H9 (cell line): ENCODE results near the gene CDH23. TPM values are rescaled to one million over a fixed set of nuclear protein-coding genes. Genes with fewer than 3 reads are reported as not detected.

Experiments
- DNase-seq: peaks from one replicate; pipeline ENCODE4 v3.0.0-alpha.2; 2017
- H2AFZ ChIP-seq: one replicate; pipeline ENCODE4 v1.6.1; 2013; ENCODE audit warnings: mild to moderate bottlenecking, low read length, control low read depth, moderate library complexity
- H2AK5ac ChIP-seq: 2 replicates; pipeline ENCODE4 v1.6.1; 2013; ENCODE audit warnings: low read length, control low read depth, mixed read lengths; ENCODE audit not compliant: insufficient read length
- H2BK120ac ChIP-seq: one replicate; pipeline ENCODE4 v1.6.1; 2013; ENCODE audit warnings: low read depth, mild to moderate bottlenecking, low read length, control low read depth, inconsistent platforms; ENCODE audit not compliant: poor library complexity, severe bottlenecking
- H2BK12ac ChIP-seq: 2 replicates; pipeline ENCODE4 v1.6.1; 2013; ENCODE audit warnings: low read length, control low read depth, mixed read lengths, low read depth; ENCODE audit not compliant: insufficient read length
- H2BK15ac ChIP-seq: 2 replicates; pipeline ENCODE4 v1.6.1; 2013; ENCODE audit warnings: low read depth, low read length, control low read depth
- H2BK20ac ChIP-seq: one replicate; pipeline ENCODE4 v1.6.1; 2013; ENCODE audit warnings: low read depth, mild to moderate bottlenecking, low read length, control low read depth, inconsistent platforms; ENCODE audit not compliant: poor library complexity, severe bottlenecking
- H2BK5ac ChIP-seq: 2 replicates; pipeline ENCODE4 v1.6.1; 2013; ENCODE audit warnings: low read length, control low read depth, mixed read lengths; ENCODE audit not compliant: insufficient read length
- H3K14ac ChIP-seq: 2 replicates; pipeline ENCODE4 v1.6.1; 2013; ENCODE audit warnings: low read length, control low read depth; ENCODE audit not compliant: insufficient read depth
- H3K18ac ChIP-seq: 2 replicates; pipeline ENCODE4 v1.6.1; 2013; ENCODE audit warnings: low read depth, mild to moderate bottlenecking, mixed read lengths, low read length, control low read depth; ENCODE audit not compliant: insufficient read length
- H3K23ac ChIP-seq: 2 replicates; pipeline ENCODE4 v1.6.1; 2013; ENCODE audit warnings: low read length, control low read depth, mixed read lengths, low read depth; ENCODE audit not compliant: insufficient read length
- H3K23me2 ChIP-seq: 2 replicates; pipeline ENCODE4 v1.6.1; 2013; ENCODE audit warnings: low read depth, mild to moderate bottlenecking, mixed read lengths, low read length, control low read depth; ENCODE audit not compliant: insufficient read length, poor library complexity, severe bottlenecking
- H3K27ac ChIP-seq: 2 replicates; pipeline ENCODE4 v1.5.1; 2013; ENCODE audit warnings: low read length, control low read depth, mixed read lengths, low read depth; ENCODE audit not compliant: insufficient read length
- H3K27me3 ChIP-seq: 2 replicates; pipeline ENCODE4 v1.6.1; 2013; ENCODE audit warnings: low read length, control low read depth, inconsistent platforms; ENCODE audit not compliant: insufficient read depth
- H3K4ac ChIP-seq: 2 replicates; pipeline ENCODE4 v1.6.1; 2013; ENCODE audit warnings: low read depth, mild to moderate bottlenecking, control low read depth, inconsistent platforms, low read length, moderate library complexity
- H3K4me1 ChIP-seq: 2 replicates; pipeline ENCODE4 v1.6.1; 2013; ENCODE audit warnings: low read length, control low read depth, inconsistent platforms; ENCODE audit not compliant: insufficient read depth
- H3K4me2 ChIP-seq: 2 replicates; pipeline ENCODE4 v1.6.1; 2013; ENCODE audit warnings: low read length, control low read depth, mixed read lengths; ENCODE audit not compliant: insufficient read length, insufficient read depth
- H3K56ac ChIP-seq: 2 replicates; pipeline ENCODE4 v1.6.1; 2013; ENCODE audit warnings: low read depth, mild to moderate bottlenecking, mixed read lengths, low read length, control low read depth; ENCODE audit not compliant: insufficient read length
- H3K79me1 ChIP-seq: 2 replicates; pipeline ENCODE4 v1.6.1; 2013; ENCODE audit warnings: low read depth, mild to moderate bottlenecking, moderate library complexity, low read length, control low read depth, inconsistent platforms; ENCODE audit not compliant: insufficient read depth, poor library complexity, severe bottlenecking
- H3K79me2 ChIP-seq: 2 replicates; pipeline ENCODE4 v1.6.1; 2013; ENCODE audit warnings: low read length, control low read depth, inconsistent platforms; ENCODE audit not compliant: insufficient read depth
- H3K9ac ChIP-seq: 2 replicates; pipeline ENCODE4 v1.6.1; 2013; ENCODE audit warnings: low read length, control low read depth, mixed read lengths; ENCODE audit not compliant: insufficient read length; ENCODE audit errors: extremely low read depth
- H3K9me3 ChIP-seq: one replicate; pipeline ENCODE4 v1.6.1; 2013; ENCODE audit warnings: low read depth, low read length, inconsistent platforms; ENCODE audit not compliant: control insufficient read depth
- H3T11ph ChIP-seq: one replicate; pipeline ENCODE4 v1.6.1; 2013; ENCODE audit warnings: mild to moderate bottlenecking, low read length, control low read depth, inconsistent platforms
- H4K20me1 ChIP-seq: one replicate; pipeline ENCODE4 v1.6.1; 2013; ENCODE audit not compliant: control insufficient read depth, insufficient read length, insufficient read depth
- H4K5ac ChIP-seq: 2 replicates; pipeline ENCODE4 v1.6.1; 2013; ENCODE audit warnings: low read depth, mild to moderate bottlenecking, mixed read lengths, low read length, control low read depth; ENCODE audit not compliant: insufficient read length
- H4K8ac ChIP-seq: replicated peaks from 2 replicates; pipeline ENCODE4 v1.6.1; 2013; ENCODE audit warnings: low read length, control low read depth, mixed read lengths, low read depth; ENCODE audit not compliant: insufficient read length
- H4K91ac ChIP-seq: 2 replicates; pipeline ENCODE4 v1.6.1; 2013; ENCODE audit warnings: low read depth, mild to moderate bottlenecking, moderate library complexity, mixed read lengths, low read length, control low read depth; ENCODE audit not compliant: insufficient read length
- H3K27ac Mint-ChIP-seq, 3 experiments: 2 replicates in 2 of 3; 3 replicates in 1 of 3; pipeline ENCODE4 v1.8.0; 2020 to 2021; ENCODE audit warnings: mixed read lengths in 3 of 3, mild to moderate bottlenecking in 1 of 3, moderate library complexity in 1 of 3
- H3K27me3 Mint-ChIP-seq: 2 replicates; pipeline ENCODE4 v1.8.0; 2021; ENCODE audit warnings: low read depth, mild to moderate bottlenecking, moderate library complexity, mixed read lengths
- H3K36me3 Mint-ChIP-seq, 3 experiments: 2 replicates in 2 of 3; 3 replicates in 1 of 3; pipeline ENCODE4 v1.8.0; 2020 to 2021; ENCODE audit warnings: low read depth in 3 of 3, mixed read lengths in 3 of 3; ENCODE audit not compliant: insufficient read depth in 1 of 3
- H3K4me1 Mint-ChIP-seq, 2 experiments: 2 replicates each; pipeline ENCODE4 v1.8.0; 2020; ENCODE audit warnings: mixed read lengths in 2 of 2
- H3K4me3 Mint-ChIP-seq, 2 experiments: 2 replicates in 1 of 2; 3 replicates in 1 of 2; pipeline ENCODE4 v1.8.0; 2020 to 2021; ENCODE audit warnings: mild to moderate bottlenecking in 2 of 2, mixed read lengths in 2 of 2, moderate library complexity in 1 of 2
- H3K9me3 Mint-ChIP-seq, 2 experiments: 2 replicates in 1 of 2; 3 replicates in 1 of 2; pipeline ENCODE4 v1.8.0; 2020; ENCODE audit warnings: mild to moderate bottlenecking in 2 of 2, mixed read lengths in 2 of 2, moderate library complexity in 1 of 2
- WGBS: extraction: QIAGEN DNeasy Blood & Tissue Kit; methylation state at CpG from one replicate; pipeline ENCODE4 v1.1.7; 2013; ENCODE audit warnings: missing lambda C conversion rate, low lambda C conversion rate, mixed read lengths; ENCODE audit not compliant: insufficient read length; ENCODE audit errors: extremely low coverage; 5-methylcytosine and 5-hydroxymethylcytosine counted together
- total RNA-seq: library from RNA; stranded (reverse); gene quantifications from 2 replicates; pipeline ENCODE4 v1.2.1, GENCODE V29; 2021
- TF ChIP-seq, protein P1 (sequence below): fragments of 200-600 bp; sonication (generic); conservative IDR thresholded peaks from 3 replicates; pipeline ENCODE4 v1.8.0; 2021; ENCODE audit warnings: antibody characterized with exemption, mild to moderate bottlenecking

Gene CDH23
- total RNA-seq, 1 experiment from 2014 or later: 2.1 TPM

DNA sequence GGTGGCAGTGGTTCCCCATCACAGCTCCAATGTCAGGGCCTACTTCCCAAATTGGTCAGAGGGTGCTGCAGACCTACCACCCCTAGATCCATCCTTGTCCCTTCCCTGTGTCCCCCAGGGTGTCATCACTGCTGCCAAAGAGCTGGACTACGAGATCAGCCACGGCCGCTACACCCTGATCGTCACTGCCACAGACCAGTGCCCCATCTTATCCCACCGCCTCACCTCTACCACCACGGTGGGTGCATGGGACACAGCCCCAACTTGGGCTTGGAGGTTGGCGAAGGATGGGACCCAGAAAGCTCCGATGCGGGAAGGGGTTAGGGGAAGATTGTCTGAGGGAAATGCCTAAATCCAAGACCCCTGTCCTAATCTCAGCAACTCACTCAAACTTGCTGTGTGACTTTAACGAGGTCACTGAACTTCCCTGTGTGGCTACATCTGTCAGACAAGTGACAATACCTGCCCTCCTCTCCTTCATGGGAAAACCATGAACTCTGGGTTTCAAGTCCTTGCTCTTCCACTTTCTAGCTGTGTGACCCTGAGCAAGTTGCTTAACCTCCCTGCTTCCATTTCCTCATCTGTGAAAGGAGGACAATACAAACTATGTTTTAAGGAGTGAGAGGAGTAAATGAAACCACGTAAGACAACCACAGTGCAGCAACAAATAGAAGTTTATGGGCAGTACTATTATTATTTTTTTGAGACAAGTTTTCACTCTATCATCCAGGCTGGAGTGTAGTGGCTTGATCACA is 381.5 kb downstream of the CDH23 start:
- no peaks in the 10 kb centered on the region for H3K79me2 ChIP-seq
- H3K9me3 Mint-ChIP-seq: peaks cover 0 to 3% of the 10 kb centered on the region in 2 experiments; a peak in 1 of 5 replicates
- no peak overlapping the region for H2BK5ac ChIP-seq
- no peaks in the 10 kb centered on the region; a peak in 1 of 7 replicates for H3K36me3 Mint-ChIP-seq
- no peak overlapping the region for H4K91ac ChIP-seq
- peaks cover 22% of the 10 kb centered on the region for H3K27me3 Mint-ChIP-seq
- H2BK20ac ChIP-seq: no peak overlapping the region
- TF ChIP-seq, protein P1, sequence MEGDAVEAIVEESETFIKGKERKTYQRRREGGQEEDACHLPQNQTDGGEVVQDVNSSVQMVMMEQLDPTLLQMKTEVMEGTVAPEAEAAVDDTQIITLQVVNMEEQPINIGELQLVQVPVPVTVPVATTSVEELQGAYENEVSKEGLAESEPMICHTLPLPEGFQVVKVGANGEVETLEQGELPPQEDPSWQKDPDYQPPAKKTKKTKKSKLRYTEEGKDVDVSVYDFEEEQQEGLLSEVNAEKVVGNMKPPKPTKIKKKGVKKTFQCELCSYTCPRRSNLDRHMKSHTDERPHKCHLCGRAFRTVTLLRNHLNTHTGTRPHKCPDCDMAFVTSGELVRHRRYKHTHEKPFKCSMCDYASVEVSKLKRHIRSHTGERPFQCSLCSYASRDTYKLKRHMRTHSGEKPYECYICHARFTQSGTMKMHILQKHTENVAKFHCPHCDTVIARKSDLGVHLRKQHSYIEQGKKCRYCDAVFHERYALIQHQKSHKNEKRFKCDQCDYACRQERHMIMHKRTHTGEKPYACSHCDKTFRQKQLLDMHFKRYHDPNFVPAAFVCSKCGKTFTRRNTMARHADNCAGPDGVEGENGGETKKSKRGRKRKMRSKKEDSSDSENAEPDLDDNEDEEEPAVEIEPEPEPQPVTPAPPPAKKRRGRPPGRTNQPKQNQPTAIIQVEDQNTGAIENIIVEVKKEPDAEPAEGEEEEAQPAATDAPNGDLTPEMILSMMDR: no peak
- no peaks in the 10 kb centered on the region for H3K4me1 ChIP-seq
- no peak overlapping the region for H2BK12ac ChIP-seq
- no peak overlapping the region for H3K27ac Mint-ChIP-seq
- no peaks in the 10 kb centered on the region for H3K23me2 ChIP-seq
- peaks cover 11 to 18% of the 10 kb centered on the region in 2 experiments for H3K4me1 Mint-ChIP-seq
- H3K4me3 Mint-ChIP-seq: no peak overlapping the region
- no peak for DNase-seq
- H4K20me1 ChIP-seq: no peaks in the 10 kb centered on the region
- H3K4me2 ChIP-seq: no peak overlapping the region
- H2BK15ac ChIP-seq: no peak overlapping the region
- no peak overlapping the region for H2AFZ ChIP-seq
- no peak overlapping the region for H3T11ph ChIP-seq
- no peaks in the 10 kb centered on the region for H3K9me3 ChIP-seq
- no peak overlapping the region for H3K27ac ChIP-seq
- H4K8ac ChIP-seq: no peak overlapping the region
- no peak overlapping the region for H3K18ac ChIP-seq
- H2AK5ac ChIP-seq: no peak overlapping the region
- H3K27me3 ChIP-seq: no peaks in the 10 kb centered on the region
- H4K5ac ChIP-seq: no peak overlapping the region
- no peak overlapping the region for H3K4ac ChIP-seq
- H3K9ac ChIP-seq: no peak overlapping the region
- no peak overlapping the region for H3K23ac ChIP-seq
- no peak overlapping the region for H3K56ac ChIP-seq
- H2BK120ac ChIP-seq: no peak overlapping the region
- WGBS: no CpG with 5 or more reads among the region's 11 CpGs
- no peak overlapping the region for H3K14ac ChIP-seq
- no peaks in the 10 kb centered on the region for H3K79me1 ChIP-seq
